GM12891 (cell line): ENCODE results near the gene DCAF16. TPM values are rescaled to one million over a fixed set of nuclear protein-coding genes. Genes with fewer than 3 reads are reported as not detected.
"Not testable (repeated sequence)": the region's sequence is repeated elsewhere in the genome, so short reads cannot be mapped to it uniquely, and the experiment has no call there.

Source experiments
- DNase-seq: peaks from one replicate; pipeline ENCODE4 v3.0.0; 2011; ENCODE audit warnings: low spot score; ENCODE audit not compliant: insufficient read length
- FAIRE-seq: peaks from 2 replicates; lab custom pipeline; 2011; peaks lifted over from hg19 to GRCh38; lab: Jason Lieb, UNC
- PAX5 ChIP-seq: IDR thresholded peaks from 2 replicates; pipeline ENCODE4 v1.6.1; 2011; ENCODE audit warnings: low read length, moderate library complexity, mild to moderate bottlenecking; ENCODE audit not compliant: insufficient read depth, severe bottlenecking
- POLR2A ChIP-seq: IDR thresholded peaks from 2 replicates; pipeline ENCODE4 v1.6.1; 2011; ENCODE audit warnings: low read depth, low read length, control low read depth
- POLR2AphosphoS5 ChIP-seq: IDR thresholded peaks from 2 replicates; pipeline ENCODE4 v1.6.1; 2011; ENCODE audit warnings: low read depth, low read length, control low read depth
- POU2F2 ChIP-seq: IDR thresholded peaks from 2 replicates; pipeline ENCODE4 v1.6.1; 2011; ENCODE audit warnings: low read depth, mild to moderate bottlenecking, control low read depth, low read length, moderate library complexity
- SPI1 ChIP-seq: IDR thresholded peaks from 2 replicates; pipeline ENCODE4 v1.6.1; 2011; ENCODE audit warnings: low read depth, low read length, control low read depth
- TAF1 ChIP-seq: IDR thresholded peaks from 2 replicates; pipeline ENCODE4 v1.6.1; 2011; ENCODE audit warnings: low read depth, low read length, control low read depth
- polyA plus RNA-seq: library from polyadenylated mRNA; unstranded; fragments of >200 nt; gene quantifications from one replicate; pipeline ENCODE4 v1.2.1, GENCODE V29; 2012; ENCODE audit warnings: low read depth, missing spikeins, inconsistent platforms; ENCODE audit not compliant: missing spikeins

DCAF16 gene
- polyA plus RNA-seq = 12.1 TPM

- DNase-seq (peak; percentile 76), FAIRE-seq (peak; percentile 100)
- TF ChIP-seq POU2F2 (peak; percentile 24), PAX5 (no peak), POLR2A (peak; percentile 97), POLR2AphosphoS5 (peak; percentile 89), TAF1 (peak; percentile 66), SPI1 (peak; percentile 82)
These were observed at the start of gene DCAF16, which contains the start of gene NCAPG for GRCh38 chr4:17810260-17811077. Gene DCAF16 (minus strand): TSS chr4:17810757. CDS start chr4:17804141, 6,616 bp downstream. Gene NCAPG (plus strand): TSS chr4:17810979. CDS start chr4:17811078, 99 bp downstream.

GRCh38 chr4:17859793-17860406 is 49.3 kb upstream of the DCAF16 start:
- DNase-seq (no peak), FAIRE-seq (peak; percentile 13)
- TF ChIP-seq POU2F2 (no peak), POLR2AphosphoS5 (no peak), POLR2A (no peak), SPI1 (no peak), TAF1 (no peak), PAX5 (no peak)

- TF ChIP-seq POU2F2 (no peak), SPI1 (no peak), POLR2A (no peak), PAX5 (no peak), TAF1 (no peak), POLR2AphosphoS5 (no peak)
- no peak for FAIRE-seq
- no peak for DNase-seq
These were observed 43.5 kb upstream of the DCAF16 start for GRCh38 chr4:17854036-17854435.

GRCh38 chr4:17851959-17852358 is 41.4 kb upstream of the DCAF16 start:
- TF ChIP-seq TAF1 (no peak), POU2F2 (no peak), PAX5 (no peak)
- no peak for DNase-seq
- FAIRE-seq = no peak

- FAIRE-seq, DNase-seq: not testable (repeated sequence)
These were observed 39.7 kb upstream of the DCAF16 start for GRCh38 chr4:17850295-17850694.

GRCh38 chr4:17846266-17846665 is 35.7 kb upstream of the DCAF16 start:
- FAIRE-seq = no peak

GRCh38 chr4:17823871-17824669 is 13.5 kb upstream of the DCAF16 start:
- DNase-seq = no peak
- FAIRE-seq = no peak
- TF ChIP-seq POU2F2 (no peak), POLR2A (no peak), PAX5 (no peak), POLR2AphosphoS5 (no peak), SPI1 (no peak), TAF1 (no peak)

More at GRCh38 chr4:17846266-17846665, 35.7 kb upstream of the DCAF16 start:
- no peak for TF ChIP-seq POLR2A
- TF ChIP-seq POU2F2 = no peak
- no peak for TF ChIP-seq PAX5
- DNase-seq = no peak

- FAIRE-seq = peak; percentile 76
- DNase-seq = no peak
- TF ChIP-seq SPI1 (no peak), POLR2AphosphoS5 (no peak), PAX5 (no peak), POU2F2 (no peak), POLR2A (no peak)
These were observed 6.5 kb upstream of the DCAF16 start for GRCh38 chr4:17817027-17817426.

GRCh38 chr4:17816142-17816541 is 5.6 kb upstream of the DCAF16 start:
- DNase-seq (no peak), FAIRE-seq (no peak)
- no peak for TF ChIP-seq TAF1
- no peak for TF ChIP-seq POLR2A
